Gastrocnemius medialis (tissue), 4 donors: Measurements from ENCODE around the gene ZNF662.

Experiments used
- CTCF ChIP-seq, 5 experiments: fragments of 450-650 bp in 3 of 5; fragments of 200-600 bp in 2 of 5; sonication (generic) in 2 of 5; IDR thresholded peaks in 4 of 5; conservative IDR thresholded peaks in 1 of 5; 1 replicate in 4 of 5; 2 replicates in 1 of 5; pipeline ENCODE4 v1.5.1; 2016 to 2019; ENCODE audit warnings: antibody characterized with exemption in 5 of 5, mild to moderate bottlenecking in 3 of 5, moderate library complexity in 3 of 5
- POLR2A ChIP-seq, 2 donors: fragments of 450-650 bp; IDR thresholded peaks; one replicate each; pipeline ENCODE4 v1.6.1; 2017; ENCODE audit warnings: antibody characterized with exemption in 2 of 2, mild to moderate bottlenecking in 2 of 2, moderate library complexity in 2 of 2

DNA sequence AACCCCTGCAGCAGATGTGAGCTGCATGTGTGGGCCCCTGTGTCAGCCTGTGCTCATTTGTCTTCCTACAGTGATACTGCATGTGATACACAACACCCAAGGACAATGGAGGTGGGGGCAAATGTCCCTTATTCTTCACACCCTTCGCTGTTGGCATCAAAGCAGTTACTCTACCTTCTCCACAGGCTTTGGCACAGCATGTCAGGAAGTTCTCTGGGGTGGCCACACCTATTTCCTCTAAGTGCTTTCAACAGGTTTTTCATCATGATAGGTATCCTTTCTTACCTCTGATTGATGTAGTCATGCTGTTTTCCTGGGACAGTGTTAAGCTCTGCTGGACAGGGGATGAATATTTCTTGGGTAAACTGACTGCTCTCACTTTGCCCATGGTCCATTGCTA, 29.5 kb downstream of the ZNF662 start:
- TF ChIP-seq POLR2A (IDR thresholded peaks at IDR 0.05) (no peak), CTCF (IDR thresholded peaks at IDR 0.05 in 4 of 5, conservative IDR thresholded peaks at IDR 0.05 in 1 of 5) (no peak)
